Gastroesophageal sphincter (tissue), 4 donors: ENCODE results near the gene POLE3. TPM values are rescaled to one million over a fixed set of nuclear protein-coding genes. Genes with fewer than 3 reads are reported as not detected.

ENCODE experiments used
- ATAC-seq: fragments of 150-250 bp; one replicate; pipeline ENCODE4 v1.9.1; 2016; ENCODE audit warnings: mild to moderate bottlenecking, moderate library complexity
- H3K27ac ChIP-seq, 4 donors: fragments of 200-600 bp; sonication (generic) in 3 of 4; 1 replicate in 3 of 4; 2 replicates in 1 of 4; pipeline ENCODE4 v1.5.1; 2016 to 2019
- H3K27me3 ChIP-seq: fragments of 200-600 bp; sonication (generic); one replicate; pipeline ENCODE4 v1.5.1; 2019
- H3K36me3 ChIP-seq, 2 donors: fragments of 200-600 bp; sonication (generic); one replicate each; pipeline ENCODE4 v1.5.1; 2019; ENCODE audit warnings: control low read depth in 1 of 2
- H3K4me1 ChIP-seq, 3 donors: fragments of 200-600 bp; sonication (generic); 1 replicate in 2 of 3; 2 replicates in 1 of 3; pipeline ENCODE4 v1.5.1; 2016 to 2019; ENCODE audit warnings: control low read depth in 2 of 3
- H3K4me3 ChIP-seq, 2 donors: fragments of 200-600 bp; sonication (generic); one replicate each; pipeline ENCODE4 v1.5.1; 2019; ENCODE audit warnings: mild to moderate bottlenecking in 1 of 2, moderate library complexity in 1 of 2
- H3K9me3 ChIP-seq, 3 donors: fragments of 200-600 bp; sonication (generic); one replicate each; pipeline ENCODE4 v1.5.1; 2017 to 2019; ENCODE audit warnings: control low read depth in 2 of 3
- CTCF ChIP-seq, 4 experiments: fragments of 200-600 bp in 2 of 4; fragments of 450-650 bp in 2 of 4; sonication (generic) in 1 of 4; IDR thresholded peaks; one replicate each; pipeline ENCODE4 v1.5.1; 2017 to 2019; ENCODE audit warnings: antibody characterized with exemption in 4 of 4, mild to moderate bottlenecking in 2 of 4, moderate library complexity in 2 of 4
- EP300 ChIP-seq: sonication (generic); formaldehyde crosslinking; IDR thresholded peaks from one replicate; pipeline ENCODE4 v1.6.1; 2017; ENCODE audit warnings: antibody characterized with exemption, mild to moderate bottlenecking
- POLR2A ChIP-seq, 2 donors: fragments of 450-650 bp; IDR thresholded peaks; one replicate each; pipeline ENCODE4 v1.6.1; 2017; ENCODE audit warnings: antibody characterized with exemption in 2 of 2, mild to moderate bottlenecking in 2 of 2, moderate library complexity in 1 of 2
- POLR2AphosphoS5 ChIP-seq: sonication (generic); formaldehyde crosslinking; IDR thresholded peaks from one replicate; pipeline ENCODE4 v1.6.1; 2017; ENCODE audit warnings: antibody characterized with exemption
- WGBS, 2 donors: methylation state at CpG; one replicate each; pipeline ENCODE4 v1.1.5; 2018; ENCODE audit warnings: low coverage in 1 of 2; 5-methylcytosine and 5-hydroxymethylcytosine counted together
- total RNA-seq, 4 donors: library from RNA; depleted of rRNA; stranded (reverse); fragments of >200 nt; gene quantifications; one replicate each; pipeline ENCODE4 v1.1.0, GENCODE V29; 2016

POLE3 gene
- total RNA-seq, 4 donors from 2014 or later = 32.3 to 47.1 (median 34.6) TPM

GRCh38 chr9:113401027-113401792, 9.3 kb downstream of the POLE3 start, which contains the start of gene ALAD:
ALAD (minus strand) TSS chr9:113401284; CDS start chr9:113393559, 7,725 bp downstream.
- Histone ChIP-seq H3K4me1 (peaks cover 0 to 26% (median 15%) of the 10 kb centered on the region in 3 donors), H3K9me3 (no peaks in the 10 kb centered on the region), H3K27me3 (no peaks in the 10 kb centered on the region), H3K27ac (peak within 1 kb of the TSS; percentile 44 to 83 (median 80)), H3K4me3 (peak within 1 kb of the TSS; percentile 75 to 88), H3K36me3 (peaks cover 0 to 9% of the 10 kb centered on the region in 2 donors)
- peak in 3 of 4 experiments; percentile 95 to 96 (median 95) for TF ChIP-seq CTCF (IDR thresholded peaks at IDR 0.05)
- TF ChIP-seq POLR2A (IDR thresholded peaks at IDR 0.05) = peak in 1 of 2 donors; percentile 34
- TF ChIP-seq POLR2AphosphoS5 = peak; percentile 58
- TF ChIP-seq EP300 = no peak
- peak; percentile 99 for ATAC-seq
- whole genome bisulfite sequencing, 2 donors = 24% methylated on average over 4 to 5 of the region's 50 CpGs

GRCh38 chr9:113399646-113400200, 10.8 kb downstream of the POLE3 start:
- Histone ChIP-seq H3K27me3 (no peaks in the 10 kb centered on the region), H3K9me3 (no peaks in the 10 kb centered on the region), H3K4me1 (peaks cover 0 to 26% (median 15%) of the 10 kb centered on the region in 3 donors), H3K4me3 (no peak overlapping the region), H3K36me3 (peaks cover 0 to 9% of the 10 kb centered on the region in 2 donors), H3K27ac (no peak overlapping the region)
- TF ChIP-seq POLR2AphosphoS5 (no peak), POLR2A (IDR thresholded peaks at IDR 0.05) (no peak), CTCF (IDR thresholded peaks at IDR 0.05) (no peak), EP300 (no peak)
- no peak for ATAC-seq
- WGBS, 2 donors = 100% methylated on average over 2 of the region's 3 CpGs; no CpG with 5 or more reads in 1 of the 2 donors

GRCh38 chr9:113398796-113399195, 11.7 kb downstream of the POLE3 start:
- no peak for ATAC-seq
- Histone ChIP-seq H3K4me1 (peaks cover 0 to 26% (median 15%) of the 10 kb centered on the region in 3 donors), H3K36me3 (peaks cover 0 to 17% of the 10 kb centered on the region in 2 donors), H3K9me3 (no peaks in the 10 kb centered on the region), H3K4me3 (no peak overlapping the region), H3K27ac (no peak overlapping the region), H3K27me3 (no peaks in the 10 kb centered on the region)
- WGBS, 2 donors = 86 to 100% methylated on average over 1 to 5 of the region's 5 CpGs
- TF ChIP-seq EP300 (no peak), POLR2A (IDR thresholded peaks at IDR 0.05) (no peak), POLR2AphosphoS5 (no peak), CTCF (IDR thresholded peaks at IDR 0.05) (no peak)

- Histone ChIP-seq H3K4me1 (peaks cover 0 to 26% (median 15%) of the 10 kb centered on the region in 3 donors), H3K9me3 (no peaks in the 10 kb centered on the region), H3K4me3 (no peak overlapping the region), H3K27ac (no peak overlapping the region), H3K27me3 (no peaks in the 10 kb centered on the region), H3K36me3 (peaks cover 0 to 33% of the 10 kb centered on the region in 2 donors)
- ATAC-seq = no peak
- 67% methylated on average over 2 of the region's 3 CpGs; no CpG with 5 or more reads in 1 of the 2 donors for WGBS, 2 donors
- no peak for TF ChIP-seq POLR2A (IDR thresholded peaks at IDR 0.05)
- TF ChIP-seq EP300 = no peak
- TF ChIP-seq POLR2AphosphoS5 = no peak
- TF ChIP-seq CTCF (IDR thresholded peaks at IDR 0.05) = no peak
These were observed 13.3 kb downstream of the POLE3 start for GRCh38 chr9:113397203-113397631.
